GM18868 (cell line): ENCODE measurements around the gene IL11RA.

ENCODE experiments used
- ATAC-seq: cut with Tn5 transposase; IDR thresholded peaks from one replicate; pipeline ENCODE4 v1.9.1; 2021; ENCODE audit warnings: mild to moderate bottlenecking, moderate library complexity; ENCODE audit not compliant: unreplicated experiment

IL11RA gene

GRCh38 chr9:34651876-34652601, at the start of gene IL11RA:
Gene IL11RA (plus strand): TSS chr9:34652185. CDS start chr9:34655218, 3,033 bp downstream.
- ATAC-seq, result no peak

GRCh38 chr9:34603610-34604231, 48.3 kb upstream of the IL11RA start:
- peak; percentile 70 for ATAC-seq

GRCh38 chr9:34606190-34606589, 45.8 kb upstream of the IL11RA start:
- ATAC-seq, result no peak

- ATAC-seq, result no peak
Measured at GRCh38 chr9:34606905-34607304, 45.1 kb upstream of the IL11RA start.

- no peak for ATAC-seq
Measured at GRCh38 chr9:34607331-34607730, 44.7 kb upstream of the IL11RA start.

- ATAC-seq, result no peak
Measured at GRCh38 chr9:34610434-34611206, 41.4 kb upstream of the IL11RA start.

- peak; percentile 7 for ATAC-seq
Measured at GRCh38 chr9:34611251-34611810, 40.7 kb upstream of the IL11RA start.

GRCh38 chr9:34611811-34612787, 39.9 kb upstream of the IL11RA start, which contains the start of gene RPP25L:
Gene RPP25L (minus strand): TSS chr9:34612097. CDS start chr9:34611296, 801 bp downstream.
- peak; percentile 91 for ATAC-seq

- ATAC-seq, result peak; percentile 38
Measured at GRCh38 chr9:34612788-34613390, 39.1 kb upstream of the IL11RA start.

GRCh38 chr9:34615132-34615531, 36.9 kb upstream of the IL11RA start:
- ATAC-seq, result no peak

- peak; percentile 98 for ATAC-seq
Measured at GRCh38 chr9:34620061-34620994, 31.7 kb upstream of the IL11RA start, which contains the start of gene DCTN3. Gene DCTN3 (minus strand): TSS chr9:34620495. CDS start chr9:34620464, 31 bp downstream.

GRCh38 chr9:34623374-34624235, 28.4 kb upstream of the IL11RA start:
- ATAC-seq, result no peak

- ATAC-seq, result no peak
Measured at GRCh38 chr9:34624475-34625185, 27.4 kb upstream of the IL11RA start.

- no peak for ATAC-seq
Measured at GRCh38 chr9:34625186-34625486, 26.8 kb upstream of the IL11RA start.

- ATAC-seq, result no peak
Measured at GRCh38 chr9:34627716-34628655, 24.0 kb upstream of the IL11RA start.
